Neural cell (in vitro differentiated cells): ENCODE results near the gene VRK1. TPM values are rescaled to one million over a fixed set of nuclear protein-coding genes. Genes with fewer than 3 reads are reported as not detected.

Experiments used
- H2AFZ ChIP-seq: fragments of 200-600, 300-800 bp; sonication (generic), shearing (Covaris generic); 2 replicates; pipeline ENCODE4 v1.6.0; 2014; ENCODE audit warnings: low read depth, mild to moderate bottlenecking, antibody characterized with exemption, low read length, moderate library complexity
- H3F3A ChIP-seq: fragments of 200-600 bp; shearing (Covaris generic); 2 replicates; pipeline ENCODE4 v1.6.1; 2016; ENCODE audit warnings: mild to moderate bottlenecking, moderate library complexity, mixed read lengths, antibody characterized with exemption, low read length; ENCODE audit not compliant: insufficient read depth, poor library complexity, severe bottlenecking
- H3K27ac ChIP-seq: fragments of 200-600, 300-800 bp; sonication (generic), shearing (Covaris generic); 2 replicates; pipeline ENCODE4 v1.5.1; 2014; ENCODE audit warnings: mild to moderate bottlenecking, low read length, moderate library complexity
- H3K27me3 ChIP-seq: fragments of 300-800, 200-600 bp; sonication (generic), shearing (Covaris generic); 2 replicates; pipeline ENCODE4 v1.6.0; 2014; ENCODE audit warnings: mild to moderate bottlenecking, low read depth, low read length, moderate library complexity; ENCODE audit not compliant: insufficient read depth
- H3K36me3 ChIP-seq: fragments of 300-800, 200-600 bp; sonication (generic), shearing (Covaris generic); 2 replicates; pipeline ENCODE4 v1.5.1; 2014; ENCODE audit warnings: mild to moderate bottlenecking, antibody characterized with exemption, low read length, moderate library complexity; ENCODE audit not compliant: insufficient read depth
- H3K4me2 ChIP-seq: fragments of 300-800, 200-600 bp; sonication (generic), shearing (Covaris generic); 2 replicates; pipeline ENCODE4 v1.6.0; 2014; ENCODE audit warnings: mild to moderate bottlenecking, low read length
- H3K4me3 ChIP-seq: fragments of 300-800, 200-600 bp; sonication (generic), shearing (Covaris generic); 2 replicates; pipeline ENCODE4 v1.5.1; 2014; ENCODE audit warnings: mild to moderate bottlenecking, low read length, moderate library complexity
- H3K79me2 ChIP-seq: fragments of 200-600 bp; shearing (Covaris generic); replicated peaks from 2 replicates; pipeline ENCODE4 v1.6.0; 2014; ENCODE audit warnings: mild to moderate bottlenecking, low read length, moderate library complexity; ENCODE audit not compliant: insufficient read depth
- H3K9ac ChIP-seq: fragments of 300-800, 200-600 bp; sonication (generic), shearing (Covaris generic); 2 replicates; pipeline ENCODE4 v1.6.1; 2016; ENCODE audit warnings: mild to moderate bottlenecking, low read length, mixed read lengths
- H3K9me2 ChIP-seq: fragments of 200-600 bp; shearing (Covaris generic); 2 replicates; pipeline ENCODE4 v1.6.1; 2016; ENCODE audit warnings: mild to moderate bottlenecking, low read length, mixed read lengths; ENCODE audit not compliant: insufficient read depth
- H3K9me3 ChIP-seq: fragments of 200-600, 300-800 bp; sonication (generic), shearing (Covaris generic); 2 replicates; pipeline ENCODE4 v1.6.1; 2016; ENCODE audit warnings: mild to moderate bottlenecking, mixed run types, low read length, moderate library complexity, mixed read lengths
- H4K20me1 ChIP-seq: fragments of 200-600 bp; shearing (Covaris generic); 2 replicates; pipeline ENCODE4 v1.6.1; 2016; ENCODE audit warnings: mild to moderate bottlenecking, mixed run types; ENCODE audit not compliant: insufficient read depth
- CTCF ChIP-seq: fragments of 450-650 bp; IDR thresholded peaks from 2 replicates; pipeline ENCODE4 v1.5.1; 2014; ENCODE audit warnings: antibody characterized with exemption, mild to moderate bottlenecking, moderate library complexity; ENCODE audit not compliant: poor library complexity, severe bottlenecking
- EP300 ChIP-seq: fragments of 450-650 bp; conservative IDR thresholded peaks from 2 replicates; pipeline ENCODE4 v1.6.1; 2014; ENCODE audit warnings: antibody characterized with exemption, mild to moderate bottlenecking, moderate library complexity; ENCODE audit not compliant: poor library complexity, severe bottlenecking
- EZH2 ChIP-seq: fragments of 200-600, 300-800 bp; shearing (Covaris generic), sonication (generic); IDR thresholded peaks from 2 replicates; pipeline ENCODE4 v1.6.1; 2014; ENCODE audit warnings: antibody characterized with exemption, low read length, borderline replicate concordance, mild to moderate bottlenecking; ENCODE audit not compliant: insufficient read depth, poor library complexity, severe bottlenecking
- MXI1 ChIP-seq: fragments of 450-650 bp; conservative IDR thresholded peaks from 2 replicates; pipeline ENCODE4 v1.6.1; 2014; ENCODE audit warnings: antibody characterized with exemption, mild to moderate bottlenecking; ENCODE audit not compliant: poor library complexity, severe bottlenecking
- POLR2AphosphoS5 ChIP-seq: IDR thresholded peaks from 2 replicates; pipeline ENCODE4 v1.6.1; 2012
- RAD21 ChIP-seq: fragments of 450-650 bp; conservative IDR thresholded peaks from 2 replicates; pipeline ENCODE4 v1.6.1; 2014; ENCODE audit warnings: antibody characterized with exemption, mild to moderate bottlenecking, moderate library complexity
- REST ChIP-seq: IDR thresholded peaks from 2 replicates; pipeline ENCODE4 v1.6.1; 2012; ENCODE audit warnings: borderline replicate concordance
- SMC3 ChIP-seq: fragments of 450-650 bp; conservative IDR thresholded peaks from 2 replicates; pipeline ENCODE4 v1.6.1; 2014; ENCODE audit warnings: antibody characterized with exemption, mild to moderate bottlenecking, moderate library complexity; ENCODE audit not compliant: poor library complexity
- TAF1 ChIP-seq: IDR thresholded peaks from 2 replicates; pipeline ENCODE4 v1.6.1; 2012; ENCODE audit warnings: low read depth
- polyA plus RNA-seq: library from polyadenylated mRNA; depleted of rRNA; stranded (reverse); fragments of >200 nt; gene quantifications from 2 replicates; pipeline ENCODE4 v1.2.3, GENCODE V29; 2014

Gene VRK1
- polyA plus RNA-seq, 1 donor from 2014 or later = 86.0 TPM

GRCh38 chr14:96893966-96894622 is 96.9 kb downstream of the VRK1 start:
- Histone ChIP-seq H3K4me2 (no peak overlapping the region), H3K27me3 (no peaks in the 10 kb centered on the region), H4K20me1 (no peaks in the 10 kb centered on the region), H3K4me3 (no peak overlapping the region), H3K9me3 (no peaks in the 10 kb centered on the region), H3F3A (no peaks in the 10 kb centered on the region), H3K9me2 (no peaks in the 10 kb centered on the region), H3K36me3 (no peaks in the 10 kb centered on the region), H2AFZ (no peak overlapping the region), H3K27ac (no peak overlapping the region), H3K9ac (no peak overlapping the region), H3K79me2 (no peaks in the 10 kb centered on the region)
- TF ChIP-seq EP300 (no peak), POLR2AphosphoS5 (no peak), TAF1 (no peak), CTCF (no peak), EZH2 (no peak), MXI1 (no peak), RAD21 (no peak)

GRCh38 chr14:96894966-96895365 is 97.8 kb downstream of the VRK1 start:
- Histone ChIP-seq H3K36me3 (no peaks in the 10 kb centered on the region), H4K20me1 (no peaks in the 10 kb centered on the region), H3K27ac (no peak overlapping the region), H2AFZ (no peak overlapping the region), H3F3A (no peaks in the 10 kb centered on the region), H3K27me3 (no peaks in the 10 kb centered on the region), H3K4me3 (no peak overlapping the region), H3K4me2 (no peak overlapping the region), H3K9me3 (no peaks in the 10 kb centered on the region), H3K79me2 (no peaks in the 10 kb centered on the region), H3K9me2 (no peaks in the 10 kb centered on the region), H3K9ac (no peak overlapping the region)
- TF ChIP-seq EZH2 (no peak), TAF1 (no peak), RAD21 (no peak), REST (no peak), MXI1 (no peak), SMC3 (no peak), CTCF (no peak), POLR2AphosphoS5 (no peak), EP300 (no peak)
